ENCODE results near the gene PTPRK. TPM values are rescaled to one million over a fixed set of nuclear protein-coding genes. Genes with fewer than 3 reads are reported as not detected.

PTPRK gene
- total and polyA plus RNA-seq, 4 donors = 12.1 to 61.2 (median 29.1) TPM

- Histone ChIP-seq H3K36me3 (ENCODE audit: control insufficient read depth in 4 of 4, insufficient read depth in 3 of 4, low read depth in 1 of 4, low read length in 3 of 4) (peaks cover 0 to 3% (median 2%) of the 10 kb centered on the region in 4 donors), H3K9ac (ENCODE audit: low read depth in 1 of 2, low read length in 2 of 2) (no peak overlapping the region), H3K27me3 (ENCODE audit: control insufficient read depth in 4 of 4, insufficient read depth in 4 of 4, low read length in 3 of 4) (no peaks in the 10 kb centered on the region), H3K4me3 (ENCODE audit: low read depth in 1 of 3, low read length in 3 of 3) (no peak overlapping the region), H3K9me3 (ENCODE audit: control insufficient read depth in 4 of 4, low read length in 3 of 4) (no peaks in the 10 kb centered on the region), H3K27ac (ENCODE audit: low read depth in 1 of 2, low read length in 2 of 2) (no peak overlapping the region), H3K4me1 (ENCODE audit: control insufficient read depth in 4 of 4, insufficient read depth in 4 of 4, low read length in 3 of 4) (peaks cover 0 to 4% (median 0%) of the 10 kb centered on the region in 4 donors)
- no peak for DNase-seq (ENCODE audit: low spot score)
- TF ChIP-seq JUND (IDR thresholded peaks at IDR 0.05) (no peak), FOXA1 (IDR thresholded peaks at IDR 0.05) (no peak), NR2F2 (IDR thresholded peaks at IDR 0.05) (no peak), FOXA2 (IDR thresholded peaks at IDR 0.05) (no peak), HNF4A (conservative IDR thresholded peaks at IDR 0.05) (no peak), ZBTB33 (IDR thresholded peaks at IDR 0.05) (no peak), RAD21 (IDR thresholded peaks at IDR 0.05) (no peak), SP1 (IDR thresholded peaks at IDR 0.05) (no peak)
- TF ChIP-seq, protein P1, sequence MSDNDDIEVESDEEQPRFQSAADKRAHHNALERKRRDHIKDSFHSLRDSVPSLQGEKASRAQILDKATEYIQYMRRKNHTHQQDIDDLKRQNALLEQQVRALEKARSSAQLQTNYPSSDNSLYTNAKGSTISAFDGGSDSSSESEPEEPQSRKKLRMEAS (IDR thresholded peaks at IDR 0.05) = no peak
- WGBS = 89% methylated on average over 1 of the region's 1 CpG
Measured at GRCh38 chr6:128239146-128239545, 281.3 kb downstream of the PTPRK start.

DNA sequence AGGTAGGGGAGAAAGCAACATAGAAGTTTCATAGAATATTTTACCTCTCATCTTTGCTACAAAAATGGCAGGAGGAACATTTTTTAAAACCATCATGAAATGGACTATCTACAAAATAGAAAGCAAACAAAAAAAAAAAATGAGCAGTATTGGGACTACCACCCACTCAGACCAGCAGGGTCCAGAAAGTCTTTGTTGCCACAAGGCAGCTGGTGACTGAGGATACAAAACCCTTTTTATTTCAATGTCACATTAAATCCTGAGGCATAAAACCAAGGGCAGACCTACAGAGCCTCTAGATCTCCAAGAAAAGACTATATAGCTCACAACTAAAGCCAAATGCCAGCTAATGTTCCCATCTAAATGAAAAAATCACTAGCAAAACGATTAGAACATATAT is 282.2 kb downstream of the PTPRK start:
- TF ChIP-seq YY1 (IDR thresholded peaks at IDR 0.05) = no peak
- no peak for TF ChIP-seq NR2F2 (IDR thresholded peaks at IDR 0.05)
- TF ChIP-seq RAD21 (IDR thresholded peaks at IDR 0.05) = no peak
- TF ChIP-seq CTCF (IDR thresholded peaks at IDR 0.05; ENCODE audit: low read depth, low read length, missing input control) = no peak
- TF ChIP-seq FOXA2 (IDR thresholded peaks at IDR 0.05) = no peak
- TF ChIP-seq EGR1 (IDR thresholded peaks at IDR 0.05; ENCODE audit: low read depth in 2 of 2) = no peak
- TF ChIP-seq HNF4G (IDR thresholded peaks at IDR 0.05) = no peak
- 89% methylated on average over 1 of the region's 1 CpG for WGBS
- H3K4me3 ChIP-seq (ENCODE audit: low read depth in 1 of 3, low read length in 3 of 3) = no peak overlapping the region
- no peak overlapping the region for H3K27ac ChIP-seq (ENCODE audit: low read depth in 1 of 2, low read length in 2 of 2)
- no peak for DNase-seq (ENCODE audit: low spot score)
- peaks cover 0 to 4% (median 0%) of the 10 kb centered on the region in 4 donors for H3K4me1 ChIP-seq (ENCODE audit: control insufficient read depth in 4 of 4, insufficient read depth in 4 of 4, low read length in 3 of 4)
- no peaks in the 10 kb centered on the region for H3K9me3 ChIP-seq (ENCODE audit: control insufficient read depth in 4 of 4, low read length in 3 of 4)
- H3K27me3 ChIP-seq (ENCODE audit: control insufficient read depth in 4 of 4, insufficient read depth in 4 of 4, low read length in 3 of 4) = no peaks in the 10 kb centered on the region
- H3K36me3 ChIP-seq (ENCODE audit: control insufficient read depth in 4 of 4, insufficient read depth in 3 of 4, low read depth in 1 of 4, low read length in 3 of 4) = peaks cover 0 to 3% (median 2%) of the 10 kb centered on the region in 4 donors
- H3K9ac ChIP-seq (ENCODE audit: low read depth in 1 of 2, low read length in 2 of 2) = no peak overlapping the region

DNA sequence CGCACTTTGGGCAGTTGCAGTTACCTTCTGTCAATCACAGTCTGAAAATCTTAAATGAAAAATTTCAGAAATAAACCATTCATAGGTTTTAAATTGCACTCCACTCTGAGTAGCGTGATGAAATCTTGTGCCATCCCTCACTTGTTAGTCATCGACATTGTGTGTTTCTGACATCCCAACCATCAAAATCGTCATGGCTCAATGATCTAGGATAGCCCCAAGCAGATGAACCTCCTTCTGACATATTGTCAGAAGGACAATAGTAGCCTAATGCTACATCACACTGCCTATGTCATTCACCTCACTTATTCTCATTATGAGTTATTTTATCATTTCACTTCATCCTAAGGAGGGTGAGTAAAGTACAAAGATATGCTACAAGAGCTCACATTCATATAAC is 284.8 kb downstream of the PTPRK start:
- H3K4me3 ChIP-seq (ENCODE audit: low read depth in 1 of 3, low read length in 3 of 3) = no peak overlapping the region
- H3K9ac ChIP-seq (ENCODE audit: low read depth in 1 of 2, low read length in 2 of 2) = no peak overlapping the region
- TF ChIP-seq, protein P2, sequence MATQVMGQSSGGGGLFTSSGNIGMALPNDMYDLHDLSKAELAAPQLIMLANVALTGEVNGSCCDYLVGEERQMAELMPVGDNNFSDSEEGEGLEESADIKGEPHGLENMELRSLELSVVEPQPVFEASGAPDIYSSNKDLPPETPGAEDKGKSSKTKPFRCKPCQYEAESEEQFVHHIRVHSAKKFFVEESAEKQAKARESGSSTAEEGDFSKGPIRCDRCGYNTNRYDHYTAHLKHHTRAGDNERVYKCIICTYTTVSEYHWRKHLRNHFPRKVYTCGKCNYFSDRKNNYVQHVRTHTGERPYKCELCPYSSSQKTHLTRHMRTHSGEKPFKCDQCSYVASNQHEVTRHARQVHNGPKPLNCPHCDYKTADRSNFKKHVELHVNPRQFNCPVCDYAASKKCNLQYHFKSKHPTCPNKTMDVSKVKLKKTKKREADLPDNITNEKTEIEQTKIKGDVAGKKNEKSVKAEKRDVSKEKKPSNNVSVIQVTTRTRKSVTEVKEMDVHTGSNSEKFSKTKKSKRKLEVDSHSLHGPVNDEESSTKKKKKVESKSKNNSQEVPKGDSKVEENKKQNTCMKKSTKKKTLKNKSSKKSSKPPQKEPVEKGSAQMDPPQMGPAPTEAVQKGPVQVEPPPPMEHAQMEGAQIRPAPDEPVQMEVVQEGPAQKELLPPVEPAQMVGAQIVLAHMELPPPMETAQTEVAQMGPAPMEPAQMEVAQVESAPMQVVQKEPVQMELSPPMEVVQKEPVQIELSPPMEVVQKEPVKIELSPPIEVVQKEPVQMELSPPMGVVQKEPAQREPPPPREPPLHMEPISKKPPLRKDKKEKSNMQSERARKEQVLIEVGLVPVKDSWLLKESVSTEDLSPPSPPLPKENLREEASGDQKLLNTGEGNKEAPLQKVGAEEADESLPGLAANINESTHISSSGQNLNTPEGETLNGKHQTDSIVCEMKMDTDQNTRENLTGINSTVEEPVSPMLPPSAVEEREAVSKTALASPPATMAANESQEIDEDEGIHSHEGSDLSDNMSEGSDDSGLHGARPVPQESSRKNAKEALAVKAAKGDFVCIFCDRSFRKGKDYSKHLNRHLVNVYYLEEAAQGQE (IDR thresholded peaks at IDR 0.05) = no peak
- no peak for TF ChIP-seq YY1 (IDR thresholded peaks at IDR 0.05)
- H3K27ac ChIP-seq (ENCODE audit: low read depth in 1 of 2, low read length in 2 of 2) = no peak overlapping the region
- DNase-seq (ENCODE audit: low spot score) = no peak
- H3K27me3 ChIP-seq (ENCODE audit: control insufficient read depth in 4 of 4, insufficient read depth in 4 of 4, low read length in 3 of 4) = no peaks in the 10 kb centered on the region
- 96% methylated on average over 4 of the region's 4 CpGs for WGBS
- peaks cover 0 to 5% (median 1%) of the 10 kb centered on the region in 4 donors for H3K36me3 ChIP-seq (ENCODE audit: control insufficient read depth in 4 of 4, insufficient read depth in 3 of 4, low read depth in 1 of 4, low read length in 3 of 4)
- H3K9me3 ChIP-seq (ENCODE audit: control insufficient read depth in 4 of 4, low read length in 3 of 4) = no peaks in the 10 kb centered on the region
- peaks cover 0 to 4% (median 0%) of the 10 kb centered on the region in 4 donors for H3K4me1 ChIP-seq (ENCODE audit: control insufficient read depth in 4 of 4, insufficient read depth in 4 of 4, low read length in 3 of 4)

Data from liver (tissue), 9 donors.